Liver (tissue), 9 donors: ENCODE measurements around the gene HENMT1. TPM values are rescaled to one million over a fixed set of nuclear protein-coding genes. Genes with fewer than 3 reads are reported as not detected.
"Not testable (repeated sequence)": the region's sequence is repeated elsewhere in the genome, so short reads cannot be mapped to it uniquely, and the experiment has no call there.

Experiments used
- DNase-seq: peaks from one replicate; pipeline ENCODE4 v3.0.0-alpha.2; 2017; ENCODE audit warnings: low spot score
- H3K27ac ChIP-seq, 2 donors: one replicate each; pipeline ENCODE4 v1.7.0; 2013; ENCODE audit warnings: inconsistent platforms in 2 of 2, low read length in 2 of 2, control low read depth in 1 of 2, low read depth in 1 of 2, mild to moderate bottlenecking in 1 of 2
- H3K27me3 ChIP-seq, 4 donors: one replicate each; pipeline versions ENCODE4 v1.6.1 to v1.7.0; 2013; ENCODE audit warnings: low read length in 3 of 4, inconsistent platforms in 1 of 4, mild to moderate bottlenecking in 1 of 4, moderate library complexity in 1 of 4; ENCODE audit not compliant: control insufficient read depth in 4 of 4, insufficient read depth in 4 of 4
- H3K36me3 ChIP-seq, 4 donors: one replicate each; pipeline versions ENCODE4 v1.6.1 to v1.7.0; 2013; ENCODE audit warnings: low read length in 3 of 4, mild to moderate bottlenecking in 3 of 4, low read depth in 1 of 4, moderate library complexity in 1 of 4; ENCODE audit not compliant: control insufficient read depth in 4 of 4, insufficient read depth in 3 of 4
- H3K4me1 ChIP-seq, 4 donors: one replicate each; pipeline versions ENCODE4 v1.6.1 to v1.7.0; 2013; ENCODE audit warnings: low read length in 3 of 4, mild to moderate bottlenecking in 3 of 4, moderate library complexity in 1 of 4; ENCODE audit not compliant: control insufficient read depth in 4 of 4, insufficient read depth in 4 of 4
- H3K4me3 ChIP-seq, 3 donors: one replicate each; pipeline versions ENCODE4 v1.6.1 to v1.7.0; 2013; ENCODE audit warnings: low read length in 3 of 3, control low read depth in 1 of 3, low read depth in 1 of 3, mild to moderate bottlenecking in 1 of 3
- H3K9ac ChIP-seq, 2 donors: one replicate each; pipeline ENCODE4 v1.7.0; 2013; ENCODE audit warnings: low read length in 2 of 2, mild to moderate bottlenecking in 2 of 2, moderate library complexity in 2 of 2, control low read depth in 1 of 2, low read depth in 1 of 2
- H3K9me3 ChIP-seq, 4 donors: one replicate each; pipeline versions ENCODE4 v1.6.1 to v1.7.0; 2013; ENCODE audit warnings: low read length in 3 of 4; ENCODE audit not compliant: control insufficient read depth in 4 of 4
- CTCF ChIP-seq: fragments of 150-350 bp; IDR thresholded peaks from 2 replicates; pipeline ENCODE4 v1.5.1; 2017; ENCODE audit warnings: improper control_type of control experiment, low read depth, low read length; ENCODE audit not compliant: missing input control
- FOXA1 ChIP-seq: IDR thresholded peaks from 2 replicates; pipeline ENCODE4 v1.6.1; 2016; ENCODE audit warnings: antibody characterized with exemption
- HNF4A ChIP-seq, 2 donors: conservative IDR thresholded peaks; 2 replicates each; pipeline ENCODE4 v1.6.1; 2016; ENCODE audit warnings: antibody characterized with exemption in 2 of 2, mild to moderate bottlenecking in 2 of 2
- HNF4G ChIP-seq: IDR thresholded peaks from 2 replicates; pipeline ENCODE4 v1.6.1; 2016; ENCODE audit warnings: antibody characterized with exemption
- RAD21 ChIP-seq, 2 donors: IDR thresholded peaks; 2 replicates each; pipeline ENCODE4 v1.6.1; 2016; ENCODE audit warnings: antibody characterized with exemption in 2 of 2, mild to moderate bottlenecking in 2 of 2
- TAF1 ChIP-seq: conservative IDR thresholded peaks from 2 replicates; pipeline ENCODE4 v1.6.1; 2016; ENCODE audit warnings: antibody characterized with exemption, mild to moderate bottlenecking
- YY1 ChIP-seq: IDR thresholded peaks from 2 replicates; pipeline ENCODE4 v1.6.1; 2016; ENCODE audit warnings: antibody characterized with exemption, mild to moderate bottlenecking
- ZBTB33 ChIP-seq: IDR thresholded peaks from 2 replicates; pipeline ENCODE4 v1.6.1; 2016; ENCODE audit warnings: antibody characterized with exemption
- WGBS: extraction: QIAGEN DNeasy Blood & Tissue Kit; methylation state at CpG from one replicate; pipeline ENCODE4 v1.1.7; 2013; 5-methylcytosine and 5-hydroxymethylcytosine counted together
- polyA plus RNA-seq, 2 donors: library from polyadenylated mRNA; stranded (reverse) in 1 of 2; unstranded in 1 of 2; fragments of 200-250 nt in 1 of 2; fragments of >200 nt in 1 of 2; fragmentation: Nextera tagmentation in 1 of 2; extraction: Ambion mirVana in 1 of 2; gene quantifications; one replicate each; pipeline versions ENCODE4 v1.2.1 to v1.2.3, GENCODE V29; 2013 to 2015
- total RNA-seq, 2 donors: library from RNA; depleted of rRNA; stranded (reverse); fragments of >200 nt; gene quantifications; one replicate each; pipeline ENCODE4 v1.2.3, GENCODE V29; 2014
- donor health status: healthy.
- donor health status: healthy.
- donor health status: healthy.
- donor health status: healthy.
- donor health status: healthy.

HENMT1 gene
- total and polyA plus RNA-seq, 4 donors, result 0.87 to 7.3 (median 1.1) TPM

GRCh38 chr1:108667422-108667821, 6.5 kb upstream of the HENMT1 start:
- H3K36me3 ChIP-seq, H3K4me1 ChIP-seq, H3K27me3 ChIP-seq, DNase-seq, H3K9ac ChIP-seq, H3K27ac ChIP-seq, H3K9me3 ChIP-seq, H3K4me3 ChIP-seq: not testable (repeated sequence)
- WGBS, result 95% methylated on average over 28 of the region's 28 CpGs

- H3K4me3 ChIP-seq, result no peak overlapping the region
- H3K27me3 ChIP-seq, result no peaks in the 10 kb centered on the region
- H3K4me1 ChIP-seq, result peaks cover 0 to 7% (median under 1%) of the 10 kb centered on the region in 4 donors
- DNase-seq, result no peak
- H3K36me3 ChIP-seq, result no peaks in the 10 kb centered on the region
- H3K9me3 ChIP-seq, result no peaks in the 10 kb centered on the region
- TF ChIP-seq TAF1, result no peak
- TF ChIP-seq FOXA1, result no peak
- TF ChIP-seq YY1, result no peak
- no peak for TF ChIP-seq RAD21 (IDR thresholded peaks at IDR 0.05)
- no peak for TF ChIP-seq CTCF
- no peak for TF ChIP-seq ZBTB33
- no peak overlapping the region for H3K9ac ChIP-seq
- no peak overlapping the region for H3K27ac ChIP-seq
- WGBS, result 72% methylated on average over 1 of the region's 1 CpG
These were observed 4.9 kb upstream of the HENMT1 start for GRCh38 chr1:108665771-108666170.

- H3K9ac ChIP-seq, result no peak overlapping the region
- no peak for DNase-seq
- no peak overlapping the region for H3K4me3 ChIP-seq
- no peaks in the 10 kb centered on the region for H3K36me3 ChIP-seq
- peaks cover 0 to 2% (median 0%) of the 10 kb centered on the region in 4 donors for H3K9me3 ChIP-seq
- WGBS, result 73% methylated on average over 2 of the region's 2 CpGs
- no peak overlapping the region for H3K27ac ChIP-seq
- H3K4me1 ChIP-seq, result peaks cover 0 to 7% (median under 1%) of the 10 kb centered on the region in 4 donors
- no peak for TF ChIP-seq FOXA1
- TF ChIP-seq HNF4G, result no peak
- no peak for TF ChIP-seq HNF4A (conservative IDR thresholded peaks at IDR 0.05)
- no peaks in the 10 kb centered on the region for H3K27me3 ChIP-seq
These were observed 4.2 kb upstream of the HENMT1 start for GRCh38 chr1:108665067-108665466.

GRCh38 chr1:108664481-108664880, 3.6 kb upstream of the HENMT1 start:
- no peaks in the 10 kb centered on the region for H3K36me3 ChIP-seq
- H3K27ac ChIP-seq, result no peak overlapping the region
- H3K4me1 ChIP-seq, result peaks cover 0 to 7% (median under 1%) of the 10 kb centered on the region in 4 donors
- peaks cover 0 to 2% (median 0%) of the 10 kb centered on the region in 4 donors for H3K9me3 ChIP-seq
- no peak overlapping the region for H3K9ac ChIP-seq
- no peak overlapping the region for H3K4me3 ChIP-seq
- 84% methylated on average over 6 of the region's 6 CpGs for WGBS
- DNase-seq, result no peak
- no peak for TF ChIP-seq YY1
- no peaks in the 10 kb centered on the region for H3K27me3 ChIP-seq
